Cardiac fibroblast (primary cell): Measurements from ENCODE around the gene MITF.

ENCODE experiments used
- DNase-seq, 2 donors: peaks; one replicate each; pipeline versions ENCODE4 v3.0.0 to v3.0.0-alpha.2; 2010; ENCODE audit warnings: low read depth in 2 of 2
- H3K4me3 ChIP-seq, 2 donors: replicated peaks in 1 of 2; 1 replicate in 1 of 2; 2 replicates in 1 of 2; pipeline ENCODE4 v1.5.1; 2011; ENCODE audit warnings: low read depth in 2 of 2, low read length in 2 of 2, mild to moderate bottlenecking in 2 of 2, moderate library complexity in 1 of 2
- CTCF ChIP-seq: IDR thresholded peaks from one replicate; pipeline ENCODE4 v1.5.1; 2011; ENCODE audit warnings: low read depth, mild to moderate bottlenecking, low read length, inconsistent platforms

MITF gene

GRCh38 chr3:69864766-69865165 lies 125.5 kb downstream of the MITF start:
- H3K4me3 ChIP-seq: no peak overlapping the region
- no peak for DNase-seq
- TF ChIP-seq CTCF: no peak

- H3K4me3 ChIP-seq: no peak overlapping the region
- TF ChIP-seq CTCF: no peak
- no peak for DNase-seq
Measured at GRCh38 chr3:69865925-69866679, 126.8 kb downstream of the MITF start.

- no peak overlapping the region for H3K4me3 ChIP-seq
- TF ChIP-seq CTCF: no peak
- DNase-seq: peak in 1 of 2 donors; percentile 50
Measured at GRCh38 chr3:69866988-69867720, 127.9 kb downstream of the MITF start.

DNA sequence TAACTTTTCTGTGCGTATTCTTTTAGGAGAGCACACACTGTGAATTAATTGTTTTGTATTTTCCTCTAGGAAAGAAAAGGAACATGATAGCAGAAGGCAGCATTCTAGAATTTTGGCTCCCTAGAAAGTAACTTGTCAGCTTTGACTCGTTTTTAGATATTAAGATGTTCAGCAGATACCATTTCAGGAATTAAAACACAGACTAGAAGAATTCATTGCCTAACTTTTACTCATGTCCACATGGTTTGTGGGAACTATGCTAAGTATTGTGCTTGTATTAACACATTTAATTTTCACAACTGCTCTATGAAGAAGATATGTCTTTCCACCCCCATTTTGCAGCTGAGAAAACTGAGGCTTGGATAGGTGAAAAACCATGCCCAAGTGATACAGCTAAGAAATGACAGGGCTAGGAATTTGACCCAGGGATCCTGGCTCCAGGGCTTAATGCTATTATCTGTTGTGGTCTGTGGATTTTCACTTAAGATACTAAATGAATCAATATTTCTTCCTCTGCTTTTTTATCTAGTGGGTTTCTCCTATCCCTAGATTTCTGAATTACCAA lies 128.8 kb downstream of the MITF start:
- peak; percentile 10 to 22 for DNase-seq
- no peak overlapping the region for H3K4me3 ChIP-seq
- TF ChIP-seq CTCF: no peak

DNA sequence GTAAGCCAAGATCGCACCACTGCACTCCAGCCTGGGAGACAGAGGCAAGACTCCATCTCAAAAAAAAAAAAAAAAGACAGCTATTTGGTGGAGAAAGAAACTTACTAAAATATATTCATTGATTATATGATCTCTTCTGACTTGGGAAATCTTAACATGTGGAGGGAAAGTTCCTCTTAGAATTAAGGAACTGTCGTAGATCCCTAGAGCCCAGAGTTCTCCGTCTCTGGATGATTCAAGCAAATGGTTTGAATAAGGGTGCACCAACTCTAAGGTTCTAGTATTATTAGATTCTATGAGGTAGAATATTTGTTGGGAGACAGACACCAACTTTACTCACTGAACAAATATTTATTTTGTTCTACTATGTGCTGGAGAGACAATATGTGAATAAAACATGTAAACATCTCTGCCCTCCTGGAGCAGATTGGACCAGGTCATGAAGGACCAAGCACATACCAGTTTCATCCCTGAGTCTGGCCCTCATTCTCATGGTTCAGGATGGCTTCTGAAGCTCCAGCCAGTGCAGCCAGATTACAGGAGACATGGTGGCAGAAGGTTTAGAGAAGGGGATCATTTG lies 129.7 kb downstream of the MITF start:
- no peak for TF ChIP-seq CTCF
- no peak for DNase-seq
- no peak overlapping the region for H3K4me3 ChIP-seq

GRCh38 chr3:69869643-69870042 lies 130.4 kb downstream of the MITF start:
- DNase-seq: peak in 1 of 2 donors; percentile 37
- no peak for TF ChIP-seq CTCF
- no peak overlapping the region for H3K4me3 ChIP-seq
